VCaP (cell line): ENCODE results near the gene PLA2G2A.
"Not testable (repeated sequence)": the region's sequence is repeated elsewhere in the genome, so short reads cannot be mapped to it uniquely, and the experiment has no call there.

Experiments used
- H3K27ac ChIP-seq: fragments of 450-650 bp; 2 replicates; pipeline ENCODE4 v1.5.1; 2017
- TF ChIP-seq, protein P1 (sequence below): fragments of 450-650 bp; conservative IDR thresholded peaks from 2 replicates; pipeline ENCODE4 v1.5.1; 2017; ENCODE audit warnings: mild to moderate bottlenecking, moderate library complexity

The PLA2G2A gene

DNA sequence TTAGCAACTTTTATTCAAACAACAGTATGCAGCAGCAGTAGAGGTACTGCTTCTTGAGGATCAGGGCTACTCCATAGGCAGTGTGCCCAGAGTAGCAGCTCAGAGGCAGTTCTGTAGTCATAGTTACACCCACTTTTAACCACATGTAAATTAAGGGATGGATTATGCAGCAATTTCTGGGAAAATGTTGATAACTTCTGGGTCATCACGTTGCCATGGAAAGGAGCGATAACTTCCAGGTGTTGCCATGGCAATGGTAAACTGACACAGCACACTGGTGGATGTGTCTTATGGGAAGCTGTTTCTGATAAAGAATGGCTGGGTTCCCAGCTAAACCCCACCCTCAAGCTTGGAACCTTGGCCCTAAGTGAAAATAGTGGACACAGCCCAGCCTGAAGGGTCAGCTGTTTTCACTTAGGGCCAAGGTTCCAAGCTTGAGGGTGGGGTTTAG lies 29.0 kb upstream of the PLA2G2A start:
- peak overlapping the region; percentile 45 for H3K27ac ChIP-seq
- TF ChIP-seq, protein P1, sequence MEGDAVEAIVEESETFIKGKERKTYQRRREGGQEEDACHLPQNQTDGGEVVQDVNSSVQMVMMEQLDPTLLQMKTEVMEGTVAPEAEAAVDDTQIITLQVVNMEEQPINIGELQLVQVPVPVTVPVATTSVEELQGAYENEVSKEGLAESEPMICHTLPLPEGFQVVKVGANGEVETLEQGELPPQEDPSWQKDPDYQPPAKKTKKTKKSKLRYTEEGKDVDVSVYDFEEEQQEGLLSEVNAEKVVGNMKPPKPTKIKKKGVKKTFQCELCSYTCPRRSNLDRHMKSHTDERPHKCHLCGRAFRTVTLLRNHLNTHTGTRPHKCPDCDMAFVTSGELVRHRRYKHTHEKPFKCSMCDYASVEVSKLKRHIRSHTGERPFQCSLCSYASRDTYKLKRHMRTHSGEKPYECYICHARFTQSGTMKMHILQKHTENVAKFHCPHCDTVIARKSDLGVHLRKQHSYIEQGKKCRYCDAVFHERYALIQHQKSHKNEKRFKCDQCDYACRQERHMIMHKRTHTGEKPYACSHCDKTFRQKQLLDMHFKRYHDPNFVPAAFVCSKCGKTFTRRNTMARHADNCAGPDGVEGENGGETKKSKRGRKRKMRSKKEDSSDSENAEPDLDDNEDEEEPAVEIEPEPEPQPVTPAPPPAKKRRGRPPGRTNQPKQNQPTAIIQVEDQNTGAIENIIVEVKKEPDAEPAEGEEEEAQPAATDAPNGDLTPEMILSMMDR = no peak

DNA sequence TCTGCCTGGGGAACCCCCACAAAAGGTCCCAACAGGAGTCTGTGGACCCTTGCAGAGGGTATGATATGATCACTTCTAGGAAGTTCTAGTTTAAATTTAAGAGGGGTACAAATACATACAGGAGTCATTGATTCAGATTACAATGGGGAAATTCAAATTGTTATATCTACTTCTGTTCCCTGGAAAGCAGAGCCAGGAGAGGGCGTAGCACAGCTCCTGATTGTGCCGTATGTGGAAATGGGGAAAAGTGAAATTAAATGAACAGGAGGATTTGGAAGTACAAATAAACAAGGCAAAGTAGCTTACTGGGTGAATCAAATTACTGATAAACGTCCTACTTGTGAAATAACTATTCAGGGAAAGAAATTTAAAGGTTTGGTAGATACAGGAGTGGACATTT lies 19.4 kb upstream of the PLA2G2A start:
- H3K27ac ChIP-seq = not testable (repeated sequence)

GRCh38 chr1:19990689-19991088 lies 11.3 kb upstream of the PLA2G2A start:
- TF ChIP-seq, protein P1 = no peak
- H3K27ac ChIP-seq = no peak overlapping the region

DNA sequence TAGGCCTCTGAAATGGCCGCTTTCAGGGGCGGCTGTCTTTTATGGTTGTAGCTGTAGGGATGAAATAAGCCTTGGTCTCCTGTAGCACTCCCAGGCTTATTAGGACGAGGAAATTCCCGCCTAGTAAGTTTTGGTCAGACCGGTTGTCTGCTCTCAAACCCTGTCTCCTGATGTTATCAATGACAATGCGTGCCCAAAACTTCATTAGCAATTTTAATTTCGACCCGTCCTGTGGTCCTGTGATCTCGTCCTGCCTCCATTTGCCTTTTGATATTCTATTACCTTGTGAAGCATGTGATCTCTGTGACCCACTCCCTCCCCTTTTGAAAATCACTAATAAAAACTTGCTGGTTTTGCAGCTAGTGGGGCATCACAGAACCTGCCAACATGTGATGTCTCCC lies 10.8 kb upstream of the PLA2G2A start:
- H3K27ac ChIP-seq = not testable (repeated sequence)

DNA sequence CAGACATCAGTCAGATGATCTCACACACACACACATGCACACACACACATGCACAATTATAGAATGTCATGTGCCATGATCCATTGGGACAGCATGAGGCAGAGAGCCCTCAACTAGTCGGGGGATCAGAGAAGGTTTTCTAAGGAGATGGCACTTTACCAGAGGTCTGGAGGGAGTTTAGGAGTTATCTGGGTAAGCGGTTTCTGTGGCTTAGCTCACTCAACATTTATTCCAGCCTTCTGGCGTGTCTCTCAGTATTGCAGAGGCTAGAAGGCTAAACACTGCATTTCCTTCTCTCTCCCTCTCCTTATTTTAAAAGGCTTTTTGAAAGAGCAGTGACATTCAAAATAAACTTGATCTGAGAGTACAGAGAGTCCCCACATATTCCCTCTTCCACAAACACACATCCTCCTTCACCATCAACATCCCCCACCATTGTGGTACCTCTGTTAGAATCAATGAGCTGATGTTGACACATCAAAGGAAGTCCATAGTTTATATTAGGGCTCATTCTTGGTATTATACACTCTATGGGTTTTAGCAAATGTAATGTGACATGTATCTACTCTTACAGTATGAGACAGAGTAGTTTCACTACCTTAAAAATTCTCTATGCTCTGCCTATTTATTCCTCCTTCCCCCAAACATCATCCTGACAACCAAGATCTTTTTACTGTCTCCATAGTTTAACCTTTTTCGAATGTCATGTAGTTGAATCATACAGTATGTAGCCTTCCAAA lies 9.0 kb upstream of the PLA2G2A start:
- TF ChIP-seq, protein P1 = no peak
- no peak overlapping the region for H3K27ac ChIP-seq

GRCh38 chr1:19987719-19988118 lies 8.3 kb upstream of the PLA2G2A start:
- no peak overlapping the region for H3K27ac ChIP-seq
- TF ChIP-seq, protein P1 = no peak

GRCh38 chr1:19984409-19985016 lies 5.1 kb upstream of the PLA2G2A start:
- 0 out of 2 replicates have a peak overlapping the region, but pooled peaks have one; percentile 90 for H3K27ac ChIP-seq

DNA sequence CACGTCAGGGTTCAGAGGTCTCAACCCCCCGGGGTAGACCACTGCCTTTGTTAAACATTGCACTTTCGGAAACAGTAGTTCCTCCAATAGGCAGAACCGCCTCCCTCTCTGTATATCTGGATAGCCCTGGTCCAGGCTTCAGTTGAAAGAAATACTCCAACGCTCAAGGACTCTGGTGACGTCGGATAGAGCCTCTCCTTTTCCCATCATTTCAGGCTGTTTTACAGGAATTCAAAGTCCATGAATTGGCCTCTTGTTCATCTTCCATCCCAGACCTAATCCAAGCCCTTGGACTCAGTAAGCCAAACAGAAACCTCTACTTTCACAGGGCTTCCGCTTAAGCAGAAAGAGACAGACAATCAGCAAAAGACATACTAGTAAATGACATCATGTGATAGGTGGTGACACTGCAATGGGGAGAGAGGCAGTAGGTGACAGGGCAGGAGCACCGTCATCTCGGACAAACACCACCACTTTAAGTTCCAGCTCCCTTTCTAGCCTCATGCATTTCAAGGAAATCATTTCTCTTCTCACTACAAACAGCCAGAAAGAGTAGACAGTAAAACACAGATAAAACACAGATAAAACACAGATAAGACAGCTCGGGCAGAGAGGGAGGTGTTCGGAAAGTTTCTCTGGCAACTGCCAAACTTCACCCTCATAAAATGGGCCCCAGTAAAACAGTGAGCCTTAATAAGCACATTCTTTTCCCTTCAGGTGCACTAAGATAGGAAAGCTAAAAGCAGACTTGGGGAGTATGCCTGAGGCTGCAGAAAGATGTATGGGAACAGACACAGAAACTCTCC lies 2.3 kb upstream of the PLA2G2A start:
- H3K27ac ChIP-seq = peak overlapping the region; percentile 90
- TF ChIP-seq, protein P1 = no peak

DNA sequence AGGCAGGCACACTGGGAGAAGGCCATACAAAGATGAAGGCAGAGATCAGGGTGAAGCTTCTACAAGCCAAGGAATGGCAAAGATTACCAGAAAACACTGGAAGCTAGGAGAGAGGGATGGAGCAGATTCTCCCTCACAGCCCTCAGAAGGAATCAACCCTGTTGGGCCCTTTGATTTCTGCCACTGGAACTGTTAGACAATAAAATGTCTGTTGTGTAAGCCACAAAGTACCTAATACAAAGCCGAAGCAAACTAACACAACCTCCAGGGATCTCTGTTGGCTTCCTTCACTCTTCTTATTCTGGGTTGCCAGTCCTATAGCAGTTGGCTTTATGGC lies 1.7 kb upstream of the PLA2G2A start:
- TF ChIP-seq, protein P1 = no peak
- H3K27ac ChIP-seq = peak overlapping the region; percentile 90
